Measurements from ENCODE around the gene OPTC. TPM values are rescaled to one million over a fixed set of nuclear protein-coding genes. Genes with fewer than 3 reads are reported as not detected.

The OPTC gene
- total and polyA plus RNA-seq, 3 donors from 2014 or later, result 0.55 to 1.1 (median 0.87) TPM

- Histone ChIP-seq H3K36me3 (ENCODE audit: low read depth, missing control alignments) (no peaks in the 10 kb centered on the region), H3K4me3 (no peak overlapping the region), H3K4me1 (peaks cover 6% of the 10 kb centered on the region), H3K9me3 (no peaks in the 10 kb centered on the region), H3K27ac (no peak overlapping the region), H3K27me3 (no peaks in the 10 kb centered on the region)
- no peak for DNase-seq
- WGBS, 2 donors, result 77 to 84% methylated on average over 5 of the region's 5 CpGs
- TF ChIP-seq CTCF (IDR thresholded peaks at IDR 0.05) (no peak), POLR2A (IDR thresholded peaks at IDR 0.05) (no peak)
- intact Hi-C loops (cut with DNase I; ENCODE audit: low total_unique reads), result no loop called here
These were observed 40.3 kb upstream of the OPTC start for GRCh38 chr1:203453616-203454015.

- intact Hi-C loops (cut with DNase I; ENCODE audit: low total_unique reads), result no loop called here
- no peaks in the 10 kb centered on the region for H3K27me3 ChIP-seq
- no peak for TF ChIP-seq CTCF (IDR thresholded peaks at IDR 0.05)
- TF ChIP-seq POLR2A (IDR thresholded peaks at IDR 0.05), result no peak
- no peak overlapping the region for H3K4me3 ChIP-seq
- no peaks in the 10 kb centered on the region for H3K36me3 ChIP-seq (ENCODE audit: low read depth, missing control alignments)
- WGBS, 2 donors, result 85 to 87% methylated on average over 8 to 18 of the region's 18 CpGs
- DNase-seq, result no peak
- no peak overlapping the region for H3K27ac ChIP-seq
- H3K9me3 ChIP-seq, result no peaks in the 10 kb centered on the region
- H3K4me1 ChIP-seq, result peaks cover 4% of the 10 kb centered on the region
These were observed 38.9 kb upstream of the OPTC start for GRCh38 chr1:203454986-203455471.

GRCh38 chr1:203455706-203456105, 38.2 kb upstream of the OPTC start:
- Histone ChIP-seq H3K4me3 (no peak overlapping the region), H3K27ac (no peak overlapping the region), H3K36me3 (ENCODE audit: low read depth, missing control alignments) (no peaks in the 10 kb centered on the region), H3K9me3 (no peaks in the 10 kb centered on the region), H3K27me3 (no peaks in the 10 kb centered on the region), H3K4me1 (no peaks in the 10 kb centered on the region)
- intact Hi-C loops (cut with DNase I; ENCODE audit: low total_unique reads), result no loop called here
- TF ChIP-seq POLR2A (IDR thresholded peaks at IDR 0.05) (no peak), CTCF (IDR thresholded peaks at IDR 0.05) (no peak)
- DNase-seq, result no peak
- WGBS, 2 donors, result 83 to 90% methylated on average over 3 of the region's 3 CpGs

GRCh38 chr1:203456577-203456976, 37.4 kb upstream of the OPTC start:
- DNase-seq, result no peak
- intact Hi-C loops (cut with DNase I; ENCODE audit: low total_unique reads), result no loop called here
- H3K27ac ChIP-seq, result no peak overlapping the region
- H3K9me3 ChIP-seq, result no peaks in the 10 kb centered on the region
- H3K27me3 ChIP-seq, result no peaks in the 10 kb centered on the region
- TF ChIP-seq POLR2A (IDR thresholded peaks at IDR 0.05) (no peak), CTCF (IDR thresholded peaks at IDR 0.05) (no peak)
- no peak overlapping the region for H3K4me3 ChIP-seq
- no peaks in the 10 kb centered on the region for H3K4me1 ChIP-seq
- H3K36me3 ChIP-seq (ENCODE audit: low read depth, missing control alignments), result no peaks in the 10 kb centered on the region
- 85 to 95% methylated on average over 4 of the region's 4 CpGs for WGBS, 2 donors

GRCh38 chr1:203458078-203458477, 35.9 kb upstream of the OPTC start:
- WGBS, 2 donors, result 86 to 96% methylated on average over 5 of the region's 5 CpGs
- no peaks in the 10 kb centered on the region for H3K9me3 ChIP-seq
- no peak overlapping the region for H3K27ac ChIP-seq
- no peaks in the 10 kb centered on the region for H3K36me3 ChIP-seq (ENCODE audit: low read depth, missing control alignments)
- intact Hi-C loops (cut with DNase I; ENCODE audit: low total_unique reads), result no loop called here
- DNase-seq, result no peak
- no peaks in the 10 kb centered on the region for H3K4me1 ChIP-seq
- H3K4me3 ChIP-seq, result no peak overlapping the region
- TF ChIP-seq POLR2A (IDR thresholded peaks at IDR 0.05) (no peak), CTCF (IDR thresholded peaks at IDR 0.05) (no peak)
- no peaks in the 10 kb centered on the region for H3K27me3 ChIP-seq
